Right kidney (tissue), 1 donor: Measurements from ENCODE around the gene CHST15.
"Not testable (repeated sequence)": the region's sequence is repeated elsewhere in the genome, so short reads cannot be mapped to it uniquely, and the experiment has no call there.

ENCODE experiments used
- DNase-seq: peaks from one replicate; pipeline ENCODE4 v3.0.0-alpha.2; 2016

The CHST15 gene

GRCh38 chr10:124043310-124044142 lies 49.9 kb downstream of the CHST15 start:
- DNase-seq = no peak

GRCh38 chr10:124042656-124043309 lies 50.6 kb downstream of the CHST15 start:
- no peak for DNase-seq

GRCh38 chr10:124041675-124042445 lies 51.5 kb downstream of the CHST15 start:
- DNase-seq = no peak

- DNase-seq = no peak
These were observed 52.8 kb downstream of the CHST15 start for GRCh38 chr10:124040451-124041188.

- no peak for DNase-seq
These were observed 53.9 kb downstream of the CHST15 start for GRCh38 chr10:124039483-124040013.

GRCh38 chr10:124037784-124038183 lies 55.6 kb downstream of the CHST15 start:
- no peak for DNase-seq

- DNase-seq = no peak
These were observed 56.1 kb downstream of the CHST15 start for GRCh38 chr10:124037286-124037685.

- DNase-seq = no peak
These were observed 56.7 kb downstream of the CHST15 start for GRCh38 chr10:124036746-124037145.

GRCh38 chr10:124035928-124036558 lies 57.4 kb downstream of the CHST15 start:
- DNase-seq = no peak

GRCh38 chr10:124035306-124035927 lies 58.0 kb downstream of the CHST15 start:
- DNase-seq = no peak

GRCh38 chr10:124034576-124035305 lies 58.7 kb downstream of the CHST15 start:
- DNase-seq = not testable (repeated sequence)

GRCh38 chr10:124033887-124034218 lies 59.5 kb downstream of the CHST15 start:
- DNase-seq = no peak

- no peak for DNase-seq
These were observed 60.2 kb downstream of the CHST15 start for GRCh38 chr10:124032971-124033886.

GRCh38 chr10:124032087-124032935 lies 61.1 kb downstream of the CHST15 start:
- no peak for DNase-seq

- DNase-seq = no peak
These were observed 62.8 kb downstream of the CHST15 start for GRCh38 chr10:124030492-124031110.

- no peak for DNase-seq
These were observed 63.3 kb downstream of the CHST15 start for GRCh38 chr10:124030061-124030460.

GRCh38 chr10:124029559-124029958 lies 63.8 kb downstream of the CHST15 start:
- DNase-seq = no peak
